KBM-7 (cell line): ENCODE data around the gene ARF3.
A peak's percentile ranks its signal among the peaks of the same experiment; 100 is the strongest.
"Not testable (repeated sequence)": the region's sequence is repeated elsewhere in the genome, so short reads cannot be mapped to it uniquely, and the experiment has no call there.

Experiments used
- DNase-seq: peaks from one replicate; pipeline ENCODE4 v3.0.0-alpha.2; 2015
- in situ Hi-C: fragments of 300-500 bp; cut with MboI; formaldehyde crosslinking; loops from 2 replicates; pipeline ENCODE4 v1.14.3; 2020; ENCODE audit warnings: low sequenced_read_pairs, low pct_unique_long_range_greater_than_20kb, mixed read lengths

The ARF3 gene

GRCh38 chr12:48938805-48939204 lies 18.5 kb downstream of the ARF3 start:
- no peak for DNase-seq
- in situ Hi-C loops: no loop called here

- DNase-seq: no peak
- in situ Hi-C loops: no loop called here
Measured at GRCh38 chr12:48937170-48937569, 20.1 kb downstream of the ARF3 start.

- in situ Hi-C loops: no loop called here
- DNase-seq: peak; percentile 81
Measured at GRCh38 chr12:48936379-48936979, 20.8 kb downstream of the ARF3 start.

GRCh38 chr12:48934312-48934706 lies 23.0 kb downstream of the ARF3 start:
- DNase-seq: peak; percentile 56
- in situ Hi-C loops: no loop called here

- no peak for DNase-seq
- in situ Hi-C loops: no loop called here
Measured at GRCh38 chr12:48933664-48934311, 23.5 kb downstream of the ARF3 start.

GRCh38 chr12:48932878-48933277 lies 24.4 kb downstream of the ARF3 start:
- in situ Hi-C loops: no loop called here
- no peak for DNase-seq

- in situ Hi-C loops: no loop called here
- no peak for DNase-seq
Measured at GRCh38 chr12:48930475-48930874, 26.8 kb downstream of the ARF3 start.

GRCh38 chr12:48929551-48929950 lies 27.7 kb downstream of the ARF3 start:
- in situ Hi-C loops: no loop called here
- no peak for DNase-seq

- in situ Hi-C loops: no loop called here
- DNase-seq: no peak
Measured at GRCh38 chr12:48927261-48927660, 30.0 kb downstream of the ARF3 start.

GRCh38 chr12:48925304-48926011 lies 31.8 kb downstream of the ARF3 start, which contains the start of gene FKBP11:
TSS of gene FKBP11 (minus strand) at chr12:48925492. CDS start at chr12:48925428, 64 bp downstream.
- peak; percentile 67 for DNase-seq
- in situ Hi-C loops: no loop called here

GRCh38 chr12:48924617-48925303 lies 32.5 kb downstream of the ARF3 start:
- DNase-seq: peak; percentile 83
- in situ Hi-C loops: no loop called here

- in situ Hi-C loops: no loop called here
- DNase-seq: no peak
Measured at GRCh38 chr12:48923117-48923516, 34.2 kb downstream of the ARF3 start.

GRCh38 chr12:48917857-48918537 lies 39.3 kb downstream of the ARF3 start:
- DNase-seq: peak; percentile 61
- in situ Hi-C loops: no loop called here

GRCh38 chr12:48910196-48910595 lies 47.1 kb downstream of the ARF3 start:
- no peak for DNase-seq
- in situ Hi-C loops: no loop called here

GRCh38 chr12:48909698-48910097 lies 47.6 kb downstream of the ARF3 start:
- DNase-seq, in situ Hi-C loops: not testable (repeated sequence)

GRCh38 chr12:48907245-48907644 lies 50.0 kb downstream of the ARF3 start:
- in situ Hi-C loops: no loop called here
- no peak for DNase-seq

- DNase-seq: peak; percentile 86
- in situ Hi-C loops: no loop called here
Measured at GRCh38 chr12:48903982-48904411, 53.3 kb downstream of the ARF3 start.

GRCh38 chr12:48903363-48903981 lies 53.8 kb downstream of the ARF3 start:
- in situ Hi-C loops: no loop called here
- DNase-seq: no peak

GRCh38 chr12:48901278-48901677 lies 56.0 kb downstream of the ARF3 start:
- no peak for DNase-seq
- in situ Hi-C loops: no loop called here
